ENCODE results near the gene ADH1A.

ADH1A gene

DNA sequence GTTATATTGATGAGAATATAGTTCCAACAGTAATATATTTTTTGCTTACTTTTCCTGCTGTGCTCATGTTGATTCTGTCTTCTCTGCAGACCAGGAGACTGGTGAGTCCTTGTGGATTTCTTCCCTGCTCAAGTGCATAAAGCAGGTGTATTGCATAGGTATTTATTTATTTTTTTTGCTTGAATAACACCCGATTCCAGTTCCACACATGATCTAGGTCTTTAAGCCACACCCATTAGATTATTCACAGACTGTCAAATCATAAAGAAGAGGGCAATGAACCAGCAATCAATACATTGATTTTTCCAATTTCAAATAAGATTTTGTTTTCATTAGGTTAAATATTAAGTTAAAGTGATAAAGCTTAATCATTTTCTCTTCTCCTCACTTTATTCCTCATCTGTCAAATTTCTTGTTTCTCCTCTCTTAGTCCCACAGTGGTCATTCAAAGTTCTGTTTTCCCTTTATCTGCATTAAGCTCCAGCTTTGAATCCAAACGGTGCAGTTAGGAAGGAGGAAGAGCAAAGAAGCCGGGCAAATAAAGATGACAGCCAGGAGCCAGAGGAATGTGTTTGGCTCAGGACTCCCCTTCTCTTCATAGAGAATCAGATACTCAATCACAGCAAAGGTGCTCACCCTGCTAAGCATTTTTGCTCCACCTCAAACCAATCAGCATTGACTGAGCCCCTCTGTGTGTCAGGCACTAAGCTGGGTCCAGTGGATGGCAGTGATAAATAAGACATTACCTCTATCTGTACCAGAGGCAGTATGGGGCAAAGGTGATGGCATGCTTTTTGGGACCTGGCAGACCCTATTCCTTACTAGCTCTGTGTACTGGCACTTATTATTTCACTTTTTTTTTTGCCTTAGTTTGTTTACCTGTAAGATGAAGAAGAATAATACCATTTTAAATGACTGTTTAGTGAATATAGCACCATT lies at the start of gene ADH1A:
Gene ADH1A (minus strand): TSS at position 138 of the 939 bp plus-strand sequence. CDS start 71 bp downstream, at position 67.
- H3K27ac ChIP-seq = no peak within 1 kb of the TSS
- TF ChIP-seq, protein P1, sequence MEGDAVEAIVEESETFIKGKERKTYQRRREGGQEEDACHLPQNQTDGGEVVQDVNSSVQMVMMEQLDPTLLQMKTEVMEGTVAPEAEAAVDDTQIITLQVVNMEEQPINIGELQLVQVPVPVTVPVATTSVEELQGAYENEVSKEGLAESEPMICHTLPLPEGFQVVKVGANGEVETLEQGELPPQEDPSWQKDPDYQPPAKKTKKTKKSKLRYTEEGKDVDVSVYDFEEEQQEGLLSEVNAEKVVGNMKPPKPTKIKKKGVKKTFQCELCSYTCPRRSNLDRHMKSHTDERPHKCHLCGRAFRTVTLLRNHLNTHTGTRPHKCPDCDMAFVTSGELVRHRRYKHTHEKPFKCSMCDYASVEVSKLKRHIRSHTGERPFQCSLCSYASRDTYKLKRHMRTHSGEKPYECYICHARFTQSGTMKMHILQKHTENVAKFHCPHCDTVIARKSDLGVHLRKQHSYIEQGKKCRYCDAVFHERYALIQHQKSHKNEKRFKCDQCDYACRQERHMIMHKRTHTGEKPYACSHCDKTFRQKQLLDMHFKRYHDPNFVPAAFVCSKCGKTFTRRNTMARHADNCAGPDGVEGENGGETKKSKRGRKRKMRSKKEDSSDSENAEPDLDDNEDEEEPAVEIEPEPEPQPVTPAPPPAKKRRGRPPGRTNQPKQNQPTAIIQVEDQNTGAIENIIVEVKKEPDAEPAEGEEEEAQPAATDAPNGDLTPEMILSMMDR (conservative IDR thresholded peaks at IDR 0.05) = no peak

GRCh38 chr4:99339172-99339571 lies 48.4 kb upstream of the ADH1A start:
- TF ChIP-seq, protein P1 (conservative IDR thresholded peaks at IDR 0.05) = no peak
- H3K27ac ChIP-seq = no peak overlapping the region

DNA sequence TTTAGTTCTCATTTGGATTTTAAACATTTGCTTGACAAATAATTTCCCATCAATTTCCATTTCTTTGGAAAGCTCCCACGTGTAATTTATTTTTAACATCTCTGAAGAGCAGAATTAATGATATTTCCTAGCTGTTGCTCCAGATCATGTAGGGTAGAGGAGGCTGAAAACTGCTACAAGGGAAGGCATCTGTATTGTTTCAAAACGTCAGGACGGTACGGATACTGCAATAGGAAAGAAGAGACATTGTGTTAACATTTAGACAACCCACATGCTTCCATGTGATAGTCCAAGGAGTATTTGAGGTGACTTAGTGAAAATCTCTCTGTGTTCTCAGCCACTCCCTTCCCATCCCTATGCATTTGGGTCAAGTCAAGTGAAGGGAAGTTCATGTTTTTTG lies 45.8 kb upstream of the ADH1A start:
- TF ChIP-seq, protein P1 (conservative IDR thresholded peaks at IDR 0.05) = no peak

DNA sequence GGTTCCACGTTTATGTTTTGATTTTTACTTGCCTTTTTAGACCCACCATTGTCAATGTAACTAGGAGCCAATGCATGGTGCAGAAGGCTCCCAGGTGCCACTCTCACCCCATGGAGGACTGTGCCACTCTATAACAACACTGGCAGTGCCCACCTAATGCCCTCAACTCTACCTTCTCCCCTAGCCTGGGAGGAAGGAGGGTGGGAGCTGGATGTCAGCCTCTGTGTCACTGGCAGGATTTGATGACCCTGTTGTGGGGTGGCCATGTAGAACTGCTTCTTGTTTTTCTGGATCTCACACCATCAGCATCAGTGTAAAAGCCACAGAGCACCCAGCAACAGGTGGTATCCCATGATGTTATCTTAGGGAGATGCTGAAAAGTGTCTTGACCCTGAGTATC lies 44.1 kb upstream of the ADH1A start:
- H3K27ac ChIP-seq = no peak overlapping the region
- TF ChIP-seq, protein P1 (conservative IDR thresholded peaks at IDR 0.05) = no peak

More for the DNA sequence above, 45.8 kb upstream of the ADH1A start:
- H3K27ac ChIP-seq = no peak overlapping the region

GRCh38 chr4:99330648-99331047 lies 39.9 kb upstream of the ADH1A start:
- TF ChIP-seq, protein P1 (conservative IDR thresholded peaks at IDR 0.05) = no peak
- H3K27ac ChIP-seq = no peak overlapping the region

- TF ChIP-seq, protein P1 (conservative IDR thresholded peaks at IDR 0.05) = no peak
- H3K27ac ChIP-seq = no peak overlapping the region
Observed at GRCh38 chr4:99329876-99330275, 39.1 kb upstream of the ADH1A start.

DNA sequence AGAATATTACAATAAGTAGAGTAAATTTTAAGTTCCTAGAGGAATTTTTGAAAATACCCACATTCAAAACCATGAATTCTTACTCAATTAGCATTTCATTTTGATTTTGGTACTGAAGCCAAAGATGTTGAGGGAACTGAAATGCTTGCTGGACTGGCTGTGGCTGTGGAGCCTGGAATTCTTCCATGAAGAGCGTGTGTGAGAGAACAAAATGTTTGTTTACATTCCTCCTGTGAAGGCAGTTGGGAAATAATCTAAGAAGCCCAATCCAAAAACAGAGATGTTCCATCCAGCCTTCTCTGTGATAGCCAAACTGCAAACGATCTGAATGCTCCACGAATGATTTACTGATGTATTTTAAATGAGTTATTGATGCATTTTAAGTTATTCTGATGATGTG lies 34.2 kb upstream of the ADH1A start:
- peak overlapping the region; percentile 22 for H3K27ac ChIP-seq
- TF ChIP-seq, protein P1 (conservative IDR thresholded peaks at IDR 0.05) = no peak
